ENCODE data around the gene COG7.
A peak's percentile ranks its signal among the peaks of the same experiment; 100 is the strongest.
"Not testable (repeated sequence)": the region's sequence is repeated elsewhere in the genome, so short reads cannot be mapped to it uniquely, and the experiment has no call there.

The COG7 gene

DNA sequence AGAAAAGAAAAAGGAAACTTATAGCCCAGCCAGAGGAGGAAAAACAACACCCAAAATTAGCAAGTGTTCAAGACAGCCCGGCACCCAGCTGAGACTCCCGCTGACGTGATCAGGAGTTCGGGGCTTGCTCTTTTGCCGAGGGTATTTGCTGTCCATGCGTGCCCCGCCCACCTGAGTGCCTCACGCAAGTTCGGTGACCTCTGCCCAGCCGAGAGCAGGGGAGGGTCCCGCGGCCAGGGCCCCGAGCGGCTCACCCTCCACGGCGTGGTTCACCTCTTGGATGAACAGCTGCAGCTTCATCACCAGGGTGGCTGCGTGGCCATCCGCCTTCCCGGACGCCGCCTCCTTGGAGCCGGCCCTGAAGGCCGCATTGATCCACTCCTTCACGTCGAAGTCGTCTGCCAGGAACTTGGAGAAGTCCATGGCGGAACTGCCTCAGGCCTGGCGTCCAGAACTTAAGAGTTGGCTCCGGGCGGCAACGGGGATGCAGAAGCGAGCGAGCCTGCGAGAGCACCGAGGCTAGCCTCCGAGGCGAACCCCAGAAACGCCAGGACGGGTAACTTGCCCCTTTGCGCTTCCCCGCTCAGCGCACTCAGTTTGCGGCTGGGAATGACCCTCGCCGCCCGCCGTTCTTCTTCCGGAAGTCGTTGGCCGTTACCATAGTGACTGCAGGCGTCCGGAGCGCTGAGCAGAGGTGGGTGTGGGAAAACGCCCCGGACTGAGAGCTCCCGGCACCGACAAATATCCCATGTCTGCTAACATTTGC, at the start of gene COG7:
Gene COG7 (minus strand): TSS at position 618 of the 766 bp plus-strand sequence. CDS start 195 bp downstream, at position 423.
- peak; percentile 78 to 83 for DNase-seq

DNA sequence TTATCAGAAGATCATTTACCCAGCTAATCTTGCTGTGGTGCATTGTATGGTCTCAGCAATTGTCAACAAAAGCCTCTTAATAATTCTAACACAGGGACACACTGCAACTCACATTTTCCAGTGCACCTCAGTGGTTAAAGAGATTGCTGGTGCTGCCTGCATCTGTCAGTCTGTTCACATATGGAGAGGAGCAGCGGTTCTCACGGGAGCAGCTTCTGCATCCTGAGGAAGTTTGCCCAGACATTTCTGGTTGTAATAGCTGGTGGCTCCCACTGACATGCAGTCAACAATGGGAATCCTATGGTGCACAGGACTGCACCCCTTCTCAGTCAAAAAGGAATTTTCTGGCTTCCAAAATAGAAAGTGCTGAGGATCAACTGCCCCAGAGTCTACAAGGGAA, 49.5 kb upstream of the COG7 start:
- DNase-seq = no peak

- DNase-seq = no peak
Measured at GRCh38 chr16:23501291-23501690, 48.3 kb upstream of the COG7 start.

- DNase-seq = no peak
Measured at GRCh38 chr16:23500862-23501225, 47.9 kb upstream of the COG7 start.

- no peak for DNase-seq
Measured at GRCh38 chr16:23500212-23500861, 47.3 kb upstream of the COG7 start.

- no peak for DNase-seq
Measured at GRCh38 chr16:23499801-23500200, 46.8 kb upstream of the COG7 start.

DNA sequence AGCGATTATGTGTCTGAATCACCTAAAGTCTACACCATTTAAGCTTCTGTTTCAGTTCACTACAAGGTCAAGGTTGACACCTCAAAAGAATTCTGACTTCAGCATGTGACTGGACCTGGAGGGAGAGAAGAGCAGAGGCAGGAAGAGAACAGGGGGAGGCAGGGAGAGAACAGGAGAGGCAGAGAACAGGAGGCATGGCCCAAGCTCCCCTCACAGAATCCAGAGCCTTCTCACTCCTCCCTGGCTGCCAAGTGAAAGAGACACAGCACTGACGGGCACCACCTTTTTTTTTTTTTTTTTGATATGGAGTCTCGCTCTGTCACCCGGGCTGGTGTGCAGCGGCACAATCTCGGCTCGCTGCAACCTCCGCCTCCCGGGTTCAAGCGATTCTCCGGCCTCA, 45.9 kb upstream of the COG7 start:
- DNase-seq = no peak

GRCh38 chr16:23497543-23497868, 44.5 kb upstream of the COG7 start:
- no peak for DNase-seq

DNA sequence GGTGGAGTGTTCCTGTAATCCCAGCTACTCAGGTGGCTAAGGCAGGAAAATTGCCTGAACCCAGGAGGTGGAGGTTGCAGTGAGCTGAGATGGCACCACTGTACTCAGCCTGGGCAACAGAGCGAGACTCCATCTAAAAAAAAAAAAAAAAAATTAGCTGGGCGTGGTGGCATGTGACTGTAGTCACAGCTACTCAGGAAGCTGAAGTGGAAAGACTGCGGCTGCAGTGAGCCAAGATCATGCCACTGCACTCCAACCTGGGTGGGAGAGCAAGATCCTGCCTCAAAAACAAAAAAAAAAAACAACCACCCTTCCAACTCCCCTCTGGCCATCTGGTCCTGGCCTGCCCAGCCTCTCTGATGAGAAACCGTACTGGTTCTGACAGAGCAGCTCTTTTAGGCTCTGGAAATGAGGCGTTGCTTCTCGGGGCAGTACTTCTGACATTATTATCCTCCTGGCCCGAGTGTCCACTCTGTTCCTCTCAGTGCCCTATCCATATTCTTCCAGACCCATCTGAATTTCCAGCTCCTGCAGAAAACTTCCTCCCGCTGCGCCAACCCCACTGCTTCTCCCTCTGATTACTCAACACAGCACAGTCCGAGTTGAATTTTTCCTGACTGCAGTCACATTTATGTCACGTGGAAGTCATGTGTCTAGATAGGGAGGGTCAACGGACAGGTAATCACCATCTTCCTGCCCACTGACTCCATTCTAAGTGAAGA, 44.0 kb upstream of the COG7 start:
- DNase-seq = no peak

DNA sequence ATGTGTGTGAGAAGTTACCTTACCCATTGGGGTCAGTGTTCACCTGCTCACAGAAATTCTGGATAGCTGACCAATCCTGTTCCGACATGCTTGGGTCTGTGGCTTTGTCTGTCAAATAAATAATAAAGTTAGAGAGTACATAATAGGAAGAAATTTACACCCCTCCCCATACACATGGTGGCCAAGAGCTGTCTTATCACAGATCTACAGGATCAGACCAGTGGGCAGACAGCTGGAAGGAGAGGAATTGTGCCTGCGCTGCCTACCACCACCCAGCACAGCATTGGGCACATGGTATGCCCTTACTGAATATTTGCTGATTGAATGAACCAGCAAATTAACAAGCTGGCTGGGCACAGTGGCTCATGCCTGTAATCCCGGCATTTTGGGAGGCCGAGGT, 42.7 kb upstream of the COG7 start:
- no peak for DNase-seq

DNA sequence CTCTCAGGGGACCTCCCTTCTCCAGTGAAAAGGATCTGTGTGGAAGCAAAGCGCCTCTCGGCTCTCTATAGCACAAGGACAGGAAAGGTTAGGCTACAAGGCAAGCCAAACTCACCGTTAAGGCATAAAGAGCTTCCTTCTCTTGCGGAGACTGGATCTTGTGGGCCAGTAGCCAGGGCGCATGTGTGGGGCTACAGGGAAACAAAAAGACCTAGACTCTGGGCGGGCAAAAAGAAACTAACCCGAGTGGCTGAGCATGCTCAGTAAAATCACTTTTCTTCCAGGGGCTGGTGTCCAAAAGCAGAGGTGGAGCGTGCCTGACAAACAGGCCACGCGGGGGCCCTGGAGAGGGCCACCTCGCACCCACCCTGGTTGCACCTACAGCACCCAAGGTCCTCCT, 41.2 kb upstream of the COG7 start:
- DNase-seq = no peak

DNA sequence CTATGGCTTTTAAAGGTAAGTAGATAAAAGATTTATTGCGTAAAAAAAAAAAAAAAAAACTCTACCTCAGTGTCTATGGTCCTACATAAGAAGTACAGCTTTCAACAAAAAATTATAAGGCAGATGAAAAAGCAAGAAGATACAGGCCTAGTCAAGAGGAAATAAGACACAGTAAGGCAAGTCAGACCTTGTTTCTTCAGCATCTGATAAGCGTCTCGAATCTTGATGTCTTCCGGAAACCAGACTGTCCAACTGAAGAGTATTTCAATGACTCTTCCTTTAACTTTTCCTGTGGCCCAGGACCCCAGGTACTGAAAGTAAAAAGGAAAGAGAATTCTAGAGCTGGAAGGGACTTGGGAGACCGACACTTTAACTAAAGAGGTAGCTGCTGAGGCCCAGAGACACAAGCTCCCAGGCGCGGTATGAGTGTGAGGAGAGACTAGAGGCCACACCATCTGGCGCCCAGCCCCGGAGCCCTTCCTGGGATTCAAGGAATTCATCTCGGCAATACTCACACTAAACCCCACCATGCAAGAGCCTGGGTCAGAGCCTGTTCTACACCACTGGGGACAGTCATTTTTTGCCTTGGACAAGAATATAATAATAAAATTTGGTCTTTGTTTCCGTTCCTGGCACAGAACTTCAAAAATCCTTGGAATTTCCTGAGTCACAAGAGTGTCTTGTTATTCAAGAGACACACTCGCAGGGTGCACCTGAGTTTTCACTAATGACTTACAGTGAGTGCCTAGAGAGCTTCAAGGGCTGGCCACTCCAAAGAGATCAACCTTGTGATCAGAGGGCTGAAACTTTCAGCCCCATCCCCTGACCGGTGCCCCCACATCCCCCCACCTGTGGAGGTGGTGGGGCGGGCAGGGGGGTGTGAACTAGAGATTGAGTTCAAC, 38.8 kb upstream of the COG7 start:
- DNase-seq = no peak

- DNase-seq = no peak
Measured at GRCh38 chr16:23486480-23486879, 33.5 kb upstream of the COG7 start.

- DNase-seq = no peak
Measured at GRCh38 chr16:23485841-23486240, 32.9 kb upstream of the COG7 start.

- DNase-seq = no peak
Measured at GRCh38 chr16:23485257-23485614, 32.2 kb upstream of the COG7 start.

GRCh38 chr16:23484510-23485256, 31.7 kb upstream of the COG7 start:
- DNase-seq = no peak

GRCh38 chr16:23483492-23483891, 30.5 kb upstream of the COG7 start:
- DNase-seq = not testable (repeated sequence)

- DNase-seq = no peak
Measured at GRCh38 chr16:23482778-23483177, 29.8 kb upstream of the COG7 start.

DNA sequence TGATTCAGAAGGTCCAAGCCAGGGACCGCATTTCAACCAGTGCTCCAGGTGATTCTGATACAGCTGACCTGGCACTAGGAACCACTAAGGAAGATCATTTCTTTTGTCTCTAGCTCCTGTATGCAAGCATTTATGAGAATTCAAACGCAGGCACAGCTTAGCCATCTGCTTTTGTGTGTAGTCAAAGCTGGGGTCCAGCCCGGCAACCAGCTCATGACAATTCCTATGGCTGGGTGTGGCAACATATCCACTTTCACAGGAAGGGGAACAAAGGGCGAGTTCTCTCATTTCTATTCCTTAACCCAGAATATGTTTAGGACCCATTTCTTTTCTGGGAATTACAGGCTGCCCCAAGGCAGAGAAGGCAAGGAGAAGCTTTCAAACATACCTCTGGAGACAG, 27.3 kb upstream of the COG7 start:
- DNase-seq = no peak

GRCh38 chr16:23479138-23479537, 26.1 kb upstream of the COG7 start:
- DNase-seq = no peak

- DNase-seq = no peak
Measured at GRCh38 chr16:23478566-23478965, 25.6 kb upstream of the COG7 start.

GRCh38 chr16:23476289-23476688, 23.3 kb upstream of the COG7 start:
- DNase-seq = no peak
